Pancreas (tissue), 10 donors: ENCODE results near the gene HEXIM2. TPM values are rescaled to one million over a fixed set of nuclear protein-coding genes. Genes with fewer than 3 reads are reported as not detected.

ENCODE experiments used
- ATAC-seq, 4 donors: fragments of 200-7000 bp; cut with Tn5 transposase; one replicate each; pipeline versions ENCODE4 v1.8.0 to v1.9.1; 2020; ENCODE audit warnings: mild to moderate bottlenecking in 4 of 4, moderate library complexity in 4 of 4
- DNase-seq, 6 donors: peaks; one replicate each; pipeline ENCODE4 v3.0.0-alpha.2; 2020
- FAIRE-seq: peaks from 2 replicates; lab custom pipeline; 2012; peaks lifted over from hg19 to GRCh38; lab: Jason Lieb, UNC
- H3K27ac ChIP-seq, 4 donors: fragments of 200-600 bp; sonication (generic); 1 replicate in 3 of 4; 2 replicates in 1 of 4; pipeline versions ENCODE4 v1.5.0 to v1.8.0; 2020
- H3K27me3 ChIP-seq, 4 donors: fragments of 200-600 bp; one replicate each; pipeline ENCODE4 v1.8.0; 2021
- H3K36me3 ChIP-seq, 3 donors: fragments of 200-600 bp; sonication (generic) in 1 of 3; one replicate each; pipeline versions ENCODE4 v1.5.0 to v1.8.0; 2020 to 2021
- H3K4me1 ChIP-seq, 3 donors: fragments of 200-600 bp; one replicate each; pipeline ENCODE4 v1.8.0; 2021
- H3K4me3 ChIP-seq, 4 donors: fragments of 200-600 bp; sonication (generic) in 2 of 4; one replicate each; pipeline versions ENCODE4 v1.5.0 to v1.8.0; 2020 to 2021
- H3K9me3 ChIP-seq, 4 donors: fragments of 200-600 bp; one replicate each; pipeline ENCODE4 v1.8.0; 2021
- CTCF ChIP-seq, 4 donors: fragments of 200-600 bp; sonication (generic) in 3 of 4; IDR thresholded peaks; one replicate each; pipeline versions ENCODE4 v1.5.0 to v1.8.0; 2021; ENCODE audit warnings: antibody characterized with exemption in 4 of 4
- WGBS, 2 donors: extraction: QIAGEN DNeasy Blood & Tissue Kit; methylation state at CpG; one replicate each; pipeline ENCODE4 v1.1.7; 2013; 5-methylcytosine and 5-hydroxymethylcytosine counted together
- intact Hi-C, 3 donors: fragments of 100-400 bp; cut with DNase I; formaldehyde crosslinking; loops; one replicate each; pipeline versions ENCODE4 v1.11.1 to v1.14.2; 2022
- polyA plus RNA-seq, 2 donors: library from polyadenylated mRNA; stranded (reverse); fragments of 200-250 nt; gene quantifications; one replicate each; pipeline ENCODE4 v1.2.3, GENCODE V29; 2013
- total RNA-seq, 6 donors: library from RNA; stranded (reverse); fragmentation: NEBNext Ultra II Directional in 4 of 6; extraction: Animal tissue kit (Norgen Biotek cat#: 25700) in 4 of 6; gene quantifications; one replicate each; pipeline versions ENCODE4 v1.2.1 to v1.2.4, GENCODE V29; 2021 to 2023
- donor health status: healthy with polysubstance abuse.
- donor health status: DM: no; HTN: no; CAD: no; lungs with moderate emphysema.
- donor health status: DM: no; HTN: no; CAD: no.
- donor health status: control.
- donor health status: control.
- donor health status: Bipolar disorder and iron deficiency.
- donor health status: DM: yes; HTN: yes; CAD: no.
- donor health status: DM: no; HTN: no; CAD: no.
- donor health status: DM: no; HTN: no; CAD: no.
- donor health status: DM: yes; HTN: yes; CAD: no.

Gene HEXIM2
- total and polyA plus RNA-seq, 8 donors: 4.0 to 10.9 (median 6.7) TPM

GRCh38 chr17:45156242-45156641 lies 5.4 kb upstream of the HEXIM2 start:
- DNase-seq (no peak), FAIRE-seq (no peak), ATAC-seq (no peak)
- TF ChIP-seq CTCF (IDR thresholded peaks at IDR 0.05): no peak
- H3K36me3 ChIP-seq: no peaks in the 10 kb centered on the region
- whole genome bisulfite sequencing, 2 donors: 92 to 97% methylated on average over 3 of the region's 3 CpGs
- H3K27me3 ChIP-seq: no peaks in the 10 kb centered on the region
- no peaks in the 10 kb centered on the region for H3K9me3 ChIP-seq
- no peak overlapping the region for H3K4me3 ChIP-seq
- H3K4me1 ChIP-seq: peaks cover 26 to 36% (median 29%) of the 10 kb centered on the region in 3 donors
- intact Hi-C loops: no loop called here
- no peak overlapping the region for H3K27ac ChIP-seq

- peaks cover 15 to 33% (median 25%) of the 10 kb centered on the region in 3 donors for H3K4me1 ChIP-seq
- DNase-seq (peak; percentile 76 to 90 (median 80)), ATAC-seq (peak; percentile 46 to 75 (median 66)), FAIRE-seq (no peak)
- H3K27ac ChIP-seq: peak overlapping the region; percentile 98 to 100 (median 99)
- H3K9me3 ChIP-seq: no peaks in the 10 kb centered on the region
- 0 to 1% methylated on average over 42 to 48 of the region's 48 CpGs for WGBS, 2 donors
- TF ChIP-seq CTCF (IDR thresholded peaks at IDR 0.05): no peak
- peak overlapping the region; percentile 63 to 97 (median 78) for H3K4me3 ChIP-seq
- no peaks in the 10 kb centered on the region for H3K27me3 ChIP-seq
- intact Hi-C loops: no loop called here
- no peaks in the 10 kb centered on the region for H3K36me3 ChIP-seq
Observed at GRCh38 chr17:45160447-45161287, 1.0 kb upstream of the HEXIM2 start.

GRCh38 chr17:45162025-45162687 lies 481 bp downstream of the HEXIM2 start:
- no peak for TF ChIP-seq CTCF (IDR thresholded peaks at IDR 0.05)
- Histone ChIP-seq H3K4me3 (peak overlapping the region in 3 of 4 donors; percentile 17 to 47 (median 18)), H3K27ac (peak overlapping the region in 3 of 4 donors; percentile 40 to 70 (median 42)), H3K36me3 (no peaks in the 10 kb centered on the region), H3K9me3 (no peaks in the 10 kb centered on the region), H3K27me3 (no peaks in the 10 kb centered on the region), H3K4me1 (peaks cover 15 to 33% (median 25%) of the 10 kb centered on the region in 3 donors)
- intact Hi-C loops: no loop called here
- FAIRE-seq: no peak
- DNase-seq: peak in 5 of 6 donors; percentile 40 to 74 (median 61)
- WGBS, 2 donors: 46 to 49% methylated on average over 9 of the region's 9 CpGs
- no peak for ATAC-seq

GRCh38 chr17:45164734-45165269 lies 3.1 kb downstream of the HEXIM2 start:
- H3K4me1 ChIP-seq: peaks cover 0 to 13% (median 5%) of the 10 kb centered on the region in 3 donors
- DNase-seq (peak in 1 of 6 donors; percentile 31), FAIRE-seq (no peak), ATAC-seq (no peak)
- H3K27ac ChIP-seq: no peak overlapping the region
- H3K27me3 ChIP-seq: no peaks in the 10 kb centered on the region
- no peak for TF ChIP-seq CTCF (IDR thresholded peaks at IDR 0.05)
- H3K9me3 ChIP-seq: no peaks in the 10 kb centered on the region
- intact Hi-C loops: no loop called here
- H3K4me3 ChIP-seq: no peak overlapping the region
- 88 to 95% methylated on average over 7 of the region's 7 CpGs for WGBS, 2 donors
- H3K36me3 ChIP-seq: no peaks in the 10 kb centered on the region
